Fibroblast of lung (primary cell): ENCODE measurements around the gene LGALS8. TPM values are rescaled to one million over a fixed set of nuclear protein-coding genes. Genes with fewer than 3 reads are reported as not detected.

Source experiments
- DNase-seq, 2 donors: peaks; one replicate each; pipeline versions ENCODE4 v3.0.0 to v3.0.0-alpha.2; 2010; ENCODE audit warnings: low read depth in 2 of 2
- H2AFZ ChIP-seq: 2 replicates; pipeline ENCODE4 v1.5.1; 2012; ENCODE audit warnings: low read length, control low read depth, inconsistent platforms
- H3K27ac ChIP-seq: 2 replicates; pipeline ENCODE4 v1.5.1; 2011; ENCODE audit warnings: low read length, control low read depth; ENCODE audit not compliant: insufficient read depth
- H3K27me3 ChIP-seq: 2 replicates; pipeline ENCODE4 v1.5.1; 2011; ENCODE audit warnings: mild to moderate bottlenecking, low read length; ENCODE audit not compliant: control insufficient read depth, insufficient read depth
- H3K36me3 ChIP-seq: 2 replicates; pipeline ENCODE4 v1.5.1; 2011; ENCODE audit warnings: low read length; ENCODE audit not compliant: control insufficient read depth, insufficient read depth
- H3K4me1 ChIP-seq: 2 replicates; pipeline ENCODE4 v1.5.1; 2011; ENCODE audit warnings: low read length; ENCODE audit not compliant: control insufficient read depth, insufficient read depth; ENCODE audit errors: extremely low read depth
- H3K4me2 ChIP-seq: 2 replicates; pipeline ENCODE4 v1.5.1; 2011; ENCODE audit warnings: low read length, control low read depth; ENCODE audit not compliant: insufficient read depth; ENCODE audit errors: extremely low read depth
- H3K4me3 ChIP-seq, 4 experiments: fragments of 200-600 bp in 1 of 4; sonication (generic) in 1 of 4; replicated peaks in 1 of 4; 2 replicates each; pipeline ENCODE4 v1.5.1; 2011 to 2016; ENCODE audit warnings: low read length in 4 of 4, low read depth in 3 of 4, mild to moderate bottlenecking in 3 of 4, control low read depth in 2 of 4, inconsistent platforms in 1 of 4, mixed read lengths in 1 of 4; ENCODE audit not compliant: insufficient read depth in 1 of 4; ENCODE audit errors: control extremely low read depth in 1 of 4
- H3K79me2 ChIP-seq: 2 replicates; pipeline ENCODE4 v1.5.1; 2012; ENCODE audit warnings: mild to moderate bottlenecking, low read length, inconsistent platforms; ENCODE audit not compliant: control insufficient read depth, insufficient read depth
- H3K9ac ChIP-seq: 2 replicates; pipeline ENCODE4 v1.5.1; 2011; ENCODE audit warnings: mild to moderate bottlenecking, low read length, control low read depth; ENCODE audit not compliant: insufficient read depth
- H3K9me3 ChIP-seq: 2 replicates; pipeline ENCODE4 v1.5.1; 2012; ENCODE audit warnings: low read depth, low read length; ENCODE audit not compliant: control insufficient read depth, insufficient read depth
- H4K20me1 ChIP-seq: 2 replicates; pipeline ENCODE4 v1.5.1; 2011; ENCODE audit warnings: low read length; ENCODE audit not compliant: control insufficient read depth, insufficient read depth; ENCODE audit errors: extremely low read depth
- CTCF ChIP-seq, 2 donors: IDR thresholded peaks in 1 of 2; conservative IDR thresholded peaks in 1 of 2; 1 replicate in 1 of 2; 2 replicates in 1 of 2; pipeline ENCODE4 v1.5.1; 2011 to 2012; ENCODE audit warnings: low read length in 2 of 2, control low read depth in 1 of 2, inconsistent platforms in 1 of 2, low read depth in 1 of 2, mild to moderate bottlenecking in 1 of 2
- EZH2 ChIP-seq: IDR thresholded peaks from 2 replicates; pipeline ENCODE4 v1.5.1; 2012; ENCODE audit warnings: low read length, control low read depth, mild to moderate bottlenecking; ENCODE audit errors: missing control alignments
- polyA plus RNA-seq, 2 donors: library from polyadenylated mRNA; depleted of rRNA in 1 of 2; stranded (reverse) in 1 of 2; unstranded in 1 of 2; fragments of >200 nt; gene quantifications; 2 replicates each; pipeline ENCODE4 v1.2.1, GENCODE V29; 2011 to 2012; ENCODE audit warnings: missing spikeins in 1 of 2
- total RNA-seq: library from RNA; depleted of rRNA; stranded (reverse); fragments of >200 nt; gene quantifications from 2 replicates; pipeline ENCODE4 v1.2.1, GENCODE V29; 2014

Gene LGALS8
- total and polyA plus RNA-seq, 2 donors (not counting 1 experiment from before 2014, with no cell fraction given): 53.1 to 64.2 TPM

GRCh38 chr1:236561976-236562375, 38.2 kb downstream of the LGALS8 start:
- H3K4me2 ChIP-seq: no peak overlapping the region
- no peaks in the 10 kb centered on the region for H3K4me1 ChIP-seq
- H3K36me3 ChIP-seq: peaks cover 4% of the 10 kb centered on the region
- H4K20me1 ChIP-seq: no peaks in the 10 kb centered on the region
- H3K9me3 ChIP-seq: no peaks in the 10 kb centered on the region
- no peaks in the 10 kb centered on the region for H3K27me3 ChIP-seq
- no peak overlapping the region for H2AFZ ChIP-seq
- no peak for DNase-seq
- no peak overlapping the region for H3K4me3 ChIP-seq
- no peak for TF ChIP-seq EZH2
- no peak for TF ChIP-seq CTCF (conservative IDR thresholded peaks at IDR 0.05 in 1 of 2, IDR thresholded peaks at IDR 0.05 in 1 of 2; ENCODE audit: low read depth in 1 of 2, low read length in 2 of 2)
- H3K79me2 ChIP-seq: no peaks in the 10 kb centered on the region
- H3K27ac ChIP-seq: no peak overlapping the region
- H3K9ac ChIP-seq: no peak overlapping the region

- Histone ChIP-seq H3K27me3 (no peaks in the 10 kb centered on the region), H2AFZ (no peak overlapping the region), H3K4me2 (no peak overlapping the region), H4K20me1 (no peaks in the 10 kb centered on the region), H3K79me2 (no peaks in the 10 kb centered on the region), H3K4me3 (no peak overlapping the region), H3K4me1 (no peaks in the 10 kb centered on the region), H3K27ac (no peak overlapping the region), H3K36me3 (peaks cover 8% of the 10 kb centered on the region), H3K9me3 (no peaks in the 10 kb centered on the region), H3K9ac (no peak overlapping the region)
- TF ChIP-seq CTCF (conservative IDR thresholded peaks at IDR 0.05 in 1 of 2, IDR thresholded peaks at IDR 0.05 in 1 of 2; ENCODE audit: low read depth in 1 of 2, low read length in 2 of 2) (no peak), EZH2 (no peak)
- peak in 1 of 2 donors; percentile 8 for DNase-seq
Measured at GRCh38 chr1:236565530-236565929, 41.7 kb downstream of the LGALS8 start.

- no peaks in the 10 kb centered on the region for H3K27me3 ChIP-seq
- peak in 1 of 2 donors; percentile 92 for DNase-seq
Measured at GRCh38 chr1:236568285-236568894, 44.6 kb downstream of the LGALS8 start.

More at GRCh38 chr1:236568285-236568894, 44.6 kb downstream of the LGALS8 start:
- Histone ChIP-seq H3K9ac (no peak overlapping the region), H4K20me1 (no peaks in the 10 kb centered on the region), H3K4me2 (no peak overlapping the region), H3K36me3 (peaks cover 9% of the 10 kb centered on the region), H3K27ac (no peak overlapping the region), H3K4me1 (no peaks in the 10 kb centered on the region), H3K9me3 (no peaks in the 10 kb centered on the region), H3K4me3 (no peak overlapping the region), H2AFZ (no peak overlapping the region), H3K79me2 (no peaks in the 10 kb centered on the region)
- TF ChIP-seq CTCF (conservative IDR thresholded peaks at IDR 0.05 in 1 of 2, IDR thresholded peaks at IDR 0.05 in 1 of 2; ENCODE audit: low read depth in 1 of 2, low read length in 2 of 2) (no peak), EZH2 (no peak)
